HCT116 (cell line): ENCODE measurements around the gene OR5AC2.

Experiments used
- EGR1 ChIP-seq: IDR thresholded peaks from 2 replicates; pipeline ENCODE4 v1.6.1; 2012; ENCODE audit warnings: low read depth
- EZH2 ChIP-seq: fragments of 200-600 bp; sonication (generic); IDR thresholded peaks from 2 replicates; pipeline ENCODE4 v1.6.1; 2017; ENCODE audit warnings: antibody characterized with exemption, mixed run types
- FOSL1 ChIP-seq: IDR thresholded peaks from 2 replicates; pipeline ENCODE4 v1.6.1; 2012; ENCODE audit warnings: low read depth
- MAX ChIP-seq: IDR thresholded peaks from 2 replicates; pipeline ENCODE4 v1.6.1; 2012
- POLR2A ChIP-seq: IDR thresholded peaks from 2 replicates; pipeline ENCODE4 v1.7.0; 2011; ENCODE audit warnings: borderline replicate concordance; ENCODE audit not compliant: insufficient read depth, insufficient read length; ENCODE audit errors: extremely low read depth
- POLR2AphosphoS5 ChIP-seq: IDR thresholded peaks from 2 replicates; pipeline ENCODE4 v1.6.1; 2011; ENCODE audit warnings: mild to moderate bottlenecking, low read depth, low read length, moderate library complexity
- SIN3A ChIP-seq: IDR thresholded peaks from 2 replicates; pipeline ENCODE4 v1.6.1; 2012; ENCODE audit warnings: low read depth
- SP1 ChIP-seq: IDR thresholded peaks from 2 replicates; pipeline ENCODE4 v1.6.1; 2012; ENCODE audit warnings: low read depth
- TCF7L2 ChIP-seq: IDR thresholded peaks from 2 replicates; pipeline ENCODE4 v1.7.0; 2011; ENCODE audit warnings: borderline replicate concordance, inconsistent platforms; ENCODE audit not compliant: insufficient read depth, insufficient read length; ENCODE audit errors: extremely low read depth
- YY1 ChIP-seq: IDR thresholded peaks from 2 replicates; pipeline ENCODE4 v1.6.1; 2011; ENCODE audit warnings: low read length, low read depth, moderate library complexity, mild to moderate bottlenecking; ENCODE audit not compliant: insufficient replicate concordance; ENCODE audit errors: extremely low read depth
- ZFX ChIP-seq: fragments of 450-650 bp; IDR thresholded peaks from 2 replicates; pipeline ENCODE4 v1.6.1; 2017
- ZNF274 ChIP-seq: fragments of 200-500 bp; sonication (Bioruptor generic); IDR thresholded peaks from 2 replicates; pipeline ENCODE4 v1.6.1; 2014; ENCODE audit warnings: mild to moderate bottlenecking, low read depth, low read length, inconsistent platforms
- TF ChIP-seq, protein P1 (sequence below), 3 experiments: fragments of 200-600 bp in 1 of 3; sonication (generic) in 1 of 3; IDR thresholded peaks in 2 of 3; conservative IDR thresholded peaks in 1 of 3; 2 replicates each; pipeline ENCODE4 v1.5.1; 2012 to 2017; ENCODE audit warnings: low read depth in 2 of 3, low read length in 2 of 3, antibody characterized with exemption in 1 of 3, borderline replicate concordance in 1 of 3, control low read depth in 1 of 3, mild to moderate bottlenecking in 1 of 3, mixed read lengths in 1 of 3, mixed run types in 1 of 3, moderate library complexity in 1 of 3; ENCODE audit not compliant: insufficient read depth in 1 of 3
- TF ChIP-seq, protein P2 (sequence below): IDR thresholded peaks from 2 replicates; pipeline ENCODE4 v1.6.1; 2011; ENCODE audit warnings: mild to moderate bottlenecking, low read length, moderate library complexity; ENCODE audit not compliant: insufficient replicate concordance; ENCODE audit errors: extremely low read depth

DNA sequence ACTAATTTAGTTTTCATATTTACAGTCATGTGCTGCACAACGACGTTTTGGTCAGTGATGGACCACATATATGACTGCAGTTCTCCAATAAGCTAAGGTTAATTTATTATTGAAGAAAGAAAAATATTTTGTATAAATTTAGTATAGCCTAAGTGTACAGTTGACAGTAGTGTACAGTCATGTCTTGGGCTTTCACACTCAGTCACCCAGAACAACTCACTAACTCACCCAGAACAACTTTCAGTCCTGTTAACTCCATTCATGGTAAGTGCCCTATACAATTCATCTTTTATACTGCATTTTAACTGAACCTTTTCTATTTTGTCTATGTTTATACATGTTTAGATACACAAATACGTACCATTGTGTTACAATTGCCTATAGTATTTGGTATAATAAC is 48.1 kb upstream of the OR5AC2 start:
- TF ChIP-seq SP1 (no peak), EZH2 (no peak), ZNF274 (no peak), FOSL1 (no peak), SIN3A (no peak), POLR2A (no peak), POLR2AphosphoS5 (no peak), MAX (no peak), TCF7L2 (no peak), YY1 (no peak), EGR1 (no peak), ZFX (no peak)
- TF ChIP-seq, protein P1, sequence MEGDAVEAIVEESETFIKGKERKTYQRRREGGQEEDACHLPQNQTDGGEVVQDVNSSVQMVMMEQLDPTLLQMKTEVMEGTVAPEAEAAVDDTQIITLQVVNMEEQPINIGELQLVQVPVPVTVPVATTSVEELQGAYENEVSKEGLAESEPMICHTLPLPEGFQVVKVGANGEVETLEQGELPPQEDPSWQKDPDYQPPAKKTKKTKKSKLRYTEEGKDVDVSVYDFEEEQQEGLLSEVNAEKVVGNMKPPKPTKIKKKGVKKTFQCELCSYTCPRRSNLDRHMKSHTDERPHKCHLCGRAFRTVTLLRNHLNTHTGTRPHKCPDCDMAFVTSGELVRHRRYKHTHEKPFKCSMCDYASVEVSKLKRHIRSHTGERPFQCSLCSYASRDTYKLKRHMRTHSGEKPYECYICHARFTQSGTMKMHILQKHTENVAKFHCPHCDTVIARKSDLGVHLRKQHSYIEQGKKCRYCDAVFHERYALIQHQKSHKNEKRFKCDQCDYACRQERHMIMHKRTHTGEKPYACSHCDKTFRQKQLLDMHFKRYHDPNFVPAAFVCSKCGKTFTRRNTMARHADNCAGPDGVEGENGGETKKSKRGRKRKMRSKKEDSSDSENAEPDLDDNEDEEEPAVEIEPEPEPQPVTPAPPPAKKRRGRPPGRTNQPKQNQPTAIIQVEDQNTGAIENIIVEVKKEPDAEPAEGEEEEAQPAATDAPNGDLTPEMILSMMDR (IDR thresholded peaks at IDR 0.05 in 2 of 3, conservative IDR thresholded peaks at IDR 0.05 in 1 of 3; ENCODE audit: borderline replicate concordance in 1 of 3, insufficient read depth in 1 of 3, low read depth in 2 of 3, low read length in 2 of 3): no peak
- TF ChIP-seq, protein P2, sequence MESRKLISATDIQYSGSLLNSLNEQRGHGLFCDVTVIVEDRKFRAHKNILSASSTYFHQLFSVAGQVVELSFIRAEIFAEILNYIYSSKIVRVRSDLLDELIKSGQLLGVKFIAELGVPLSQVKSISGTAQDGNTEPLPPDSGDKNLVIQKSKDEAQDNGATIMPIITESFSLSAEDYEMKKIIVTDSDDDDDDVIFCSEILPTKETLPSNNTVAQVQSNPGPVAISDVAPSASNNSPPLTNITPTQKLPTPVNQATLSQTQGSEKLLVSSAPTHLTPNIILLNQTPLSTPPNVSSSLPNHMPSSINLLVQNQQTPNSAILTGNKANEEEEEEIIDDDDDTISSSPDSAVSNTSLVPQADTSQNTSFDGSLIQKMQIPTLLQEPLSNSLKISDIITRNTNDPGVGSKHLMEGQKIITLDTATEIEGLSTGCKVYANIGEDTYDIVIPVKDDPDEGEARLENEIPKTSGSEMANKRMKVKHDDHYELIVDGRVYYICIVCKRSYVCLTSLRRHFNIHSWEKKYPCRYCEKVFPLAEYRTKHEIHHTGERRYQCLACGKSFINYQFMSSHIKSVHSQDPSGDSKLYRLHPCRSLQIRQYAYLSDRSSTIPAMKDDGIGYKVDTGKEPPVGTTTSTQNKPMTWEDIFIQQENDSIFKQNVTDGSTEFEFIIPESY: no peak
